ENCODE measurements around the gene AGPAT4. TPM values are rescaled to one million over a fixed set of nuclear protein-coding genes. Genes with fewer than 3 reads are reported as not detected.

Gene AGPAT4
- total RNA-seq, 2 experiments from 2014 or later: 0.95 to 1.3 TPM

DNA sequence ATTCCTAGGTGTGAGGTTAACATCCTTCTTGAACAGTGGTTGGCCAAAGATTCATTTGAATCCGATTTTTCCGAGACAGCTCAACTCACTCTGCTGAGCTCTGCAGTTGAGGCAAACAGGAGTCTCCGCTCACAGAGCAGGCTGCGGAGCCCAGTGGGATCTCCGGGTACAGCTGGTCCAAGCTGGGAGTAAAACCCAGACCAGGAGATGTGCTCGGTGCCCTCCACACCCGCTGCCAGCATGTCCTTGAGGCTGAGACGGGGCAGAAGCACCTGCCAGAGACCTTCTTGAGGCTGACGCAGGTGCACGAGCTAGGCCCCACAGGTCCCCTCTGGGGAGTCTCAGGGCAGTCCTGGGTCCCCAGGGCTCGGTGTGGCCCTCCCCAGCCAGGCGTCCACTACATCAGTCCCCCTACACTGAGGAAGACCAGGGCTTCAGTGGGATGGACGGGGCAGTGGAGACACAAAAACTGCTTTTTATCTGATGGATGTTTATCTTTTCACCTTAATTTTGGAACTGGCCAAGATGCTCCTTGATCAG, 119.0 kb downstream of the AGPAT4 start:
- intact Hi-C loops (cut with micrococcal nuclease; ENCODE audit: unreplicated experiment): no loop called here
- POLR2A ChIA-PET: interaction anchor here (0.5 to 1.3 kb wide), 2 partner anchors 15 to 1827 kb away, joined by 3 read pairs; no protein-coding TSS in a partner anchor

GRCh38 chr6:161153725-161154124, 120.1 kb downstream of the AGPAT4 start:
- Histone ChIP-seq H3K4me3 (ENCODE audit: low read depth, low read length, poor library complexity, severe bottlenecking) (no peak overlapping the region), H2AFZ (ENCODE audit: low read length) (no peak overlapping the region), H3K9me2 (ENCODE audit: insufficient read depth, low read length) (no peaks in the 10 kb centered on the region), H3K36me3 (ENCODE audit: insufficient read depth, low read length) (no peaks in the 10 kb centered on the region), H3K27ac (ENCODE audit: low read depth, low read length, poor library complexity, severe bottlenecking) (no peak overlapping the region), H3K4me1 (ENCODE audit: insufficient read depth, low read length, poor library complexity, severe bottlenecking) (no peaks in the 10 kb centered on the region), H4K20me1 (ENCODE audit: insufficient read depth, low read length) (no peaks in the 10 kb centered on the region), H3K9me3 (ENCODE audit: low read length) (no peaks in the 10 kb centered on the region), H3K4me2 (ENCODE audit: low read length) (no peak overlapping the region), H3K79me2 (ENCODE audit: insufficient read depth, low read depth, low read length) (no peaks in the 10 kb centered on the region)
- BruUV-seq (replicated peaks): no TSS peak
- intact Hi-C loops (cut with micrococcal nuclease; ENCODE audit: unreplicated experiment): loop anchor here (1.0 kb wide), 1 partner anchor 217 kb away; no protein-coding TSS in a partner anchor
- no peak for DNase-seq (ENCODE audit: low spot score)
- POLR2A ChIA-PET: no interaction called here
- CTCF ChIA-PET (ENCODE audit: unreplicated experiment): no interaction called here
- TF ChIP-seq, protein P1, sequence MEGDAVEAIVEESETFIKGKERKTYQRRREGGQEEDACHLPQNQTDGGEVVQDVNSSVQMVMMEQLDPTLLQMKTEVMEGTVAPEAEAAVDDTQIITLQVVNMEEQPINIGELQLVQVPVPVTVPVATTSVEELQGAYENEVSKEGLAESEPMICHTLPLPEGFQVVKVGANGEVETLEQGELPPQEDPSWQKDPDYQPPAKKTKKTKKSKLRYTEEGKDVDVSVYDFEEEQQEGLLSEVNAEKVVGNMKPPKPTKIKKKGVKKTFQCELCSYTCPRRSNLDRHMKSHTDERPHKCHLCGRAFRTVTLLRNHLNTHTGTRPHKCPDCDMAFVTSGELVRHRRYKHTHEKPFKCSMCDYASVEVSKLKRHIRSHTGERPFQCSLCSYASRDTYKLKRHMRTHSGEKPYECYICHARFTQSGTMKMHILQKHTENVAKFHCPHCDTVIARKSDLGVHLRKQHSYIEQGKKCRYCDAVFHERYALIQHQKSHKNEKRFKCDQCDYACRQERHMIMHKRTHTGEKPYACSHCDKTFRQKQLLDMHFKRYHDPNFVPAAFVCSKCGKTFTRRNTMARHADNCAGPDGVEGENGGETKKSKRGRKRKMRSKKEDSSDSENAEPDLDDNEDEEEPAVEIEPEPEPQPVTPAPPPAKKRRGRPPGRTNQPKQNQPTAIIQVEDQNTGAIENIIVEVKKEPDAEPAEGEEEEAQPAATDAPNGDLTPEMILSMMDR (conservative IDR thresholded peaks at IDR 0.05; ENCODE audit: low read length): no peak
- TF ChIP-seq EZH2phosphoT487 (IDR thresholded peaks at IDR 0.05; ENCODE audit: borderline replicate concordance, low read depth, low read length): no peak

More for the DNA sequence above, 119.0 kb downstream of the AGPAT4 start:
- no peak overlapping the region for H3K4me3 ChIP-seq (ENCODE audit: low read depth, low read length, poor library complexity, severe bottlenecking)
- H3K36me3 ChIP-seq (ENCODE audit: insufficient read depth, low read length): no peaks in the 10 kb centered on the region
- TF ChIP-seq, protein P1 (conservative IDR thresholded peaks at IDR 0.05; ENCODE audit: low read length): no peak
- no peak for TF ChIP-seq EZH2phosphoT487 (IDR thresholded peaks at IDR 0.05; ENCODE audit: borderline replicate concordance, low read depth, low read length)
- H2AFZ ChIP-seq (ENCODE audit: low read length): no peak overlapping the region
- no TSS peak for BruUV-seq (replicated peaks)
- no peaks in the 10 kb centered on the region for H3K79me2 ChIP-seq (ENCODE audit: insufficient read depth, low read depth, low read length)
- H3K4me2 ChIP-seq (ENCODE audit: low read length): no peak overlapping the region
- no peaks in the 10 kb centered on the region for H3K9me2 ChIP-seq (ENCODE audit: insufficient read depth, low read length)
- CTCF ChIA-PET (ENCODE audit: unreplicated experiment): no interaction called here
- no peak overlapping the region for H3K27ac ChIP-seq (ENCODE audit: low read depth, low read length, poor library complexity, severe bottlenecking)
- DNase-seq (ENCODE audit: low spot score): no peak
- no peaks in the 10 kb centered on the region for H3K9me3 ChIP-seq (ENCODE audit: low read length)
- H4K20me1 ChIP-seq (ENCODE audit: insufficient read depth, low read length): no peaks in the 10 kb centered on the region
- no peaks in the 10 kb centered on the region for H3K4me1 ChIP-seq (ENCODE audit: insufficient read depth, low read length, poor library complexity, severe bottlenecking)

GRCh38 chr6:161152907-161153662, 120.8 kb downstream of the AGPAT4 start:
- no TSS peak for BruUV-seq (replicated peaks)
- H3K79me2 ChIP-seq (ENCODE audit: insufficient read depth, low read depth, low read length): no peaks in the 10 kb centered on the region
- DNase-seq (ENCODE audit: low spot score): peak; percentile 7
- no peak overlapping the region for H3K27ac ChIP-seq (ENCODE audit: low read depth, low read length, poor library complexity, severe bottlenecking)
- no peaks in the 10 kb centered on the region for H3K36me3 ChIP-seq (ENCODE audit: insufficient read depth, low read length)
- intact Hi-C loops (cut with micrococcal nuclease; ENCODE audit: unreplicated experiment): loop anchor here (1.0 kb wide), 1 partner anchor 217 kb away; no protein-coding TSS in a partner anchor
- no peaks in the 10 kb centered on the region for H3K4me1 ChIP-seq (ENCODE audit: insufficient read depth, low read length, poor library complexity, severe bottlenecking)
- ChIA-PET CTCF (ENCODE audit: unreplicated experiment) (no interaction called here), POLR2A (no interaction called here)
- H3K9me2 ChIP-seq (ENCODE audit: insufficient read depth, low read length): no peaks in the 10 kb centered on the region
- H3K9me3 ChIP-seq (ENCODE audit: low read length): no peaks in the 10 kb centered on the region
- H2AFZ ChIP-seq (ENCODE audit: low read length): no peak overlapping the region
- H4K20me1 ChIP-seq (ENCODE audit: insufficient read depth, low read length): no peaks in the 10 kb centered on the region
- TF ChIP-seq, protein P1 (conservative IDR thresholded peaks at IDR 0.05; ENCODE audit: low read length): peak; percentile 56
- no peak for TF ChIP-seq EZH2phosphoT487 (IDR thresholded peaks at IDR 0.05; ENCODE audit: borderline replicate concordance, low read depth, low read length)
- H3K4me2 ChIP-seq (ENCODE audit: low read length): no peak overlapping the region
- H3K4me3 ChIP-seq (ENCODE audit: low read depth, low read length, poor library complexity, severe bottlenecking): no peak overlapping the region
